Measurements from ENCODE around the gene G3BP2.

DNA sequence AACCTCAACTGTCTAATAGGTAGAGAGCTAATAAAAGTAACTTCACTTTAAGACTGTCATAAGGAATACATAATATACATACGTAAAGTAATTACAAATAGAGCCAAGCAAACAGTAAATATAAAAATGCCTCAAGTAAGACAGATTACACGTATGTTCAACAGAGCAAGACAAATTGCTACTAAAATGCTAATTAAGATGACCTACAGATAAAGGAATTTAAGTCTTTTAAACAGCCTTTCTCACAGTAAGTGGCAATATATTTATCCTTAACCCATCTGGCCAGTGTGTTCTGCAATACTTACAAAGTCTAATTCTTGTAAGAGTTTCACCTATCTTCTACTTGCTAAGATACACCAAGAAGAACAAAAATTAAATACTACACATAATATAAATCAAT lies 12.7 kb downstream of the G3BP2 start:
- TF ChIP-seq, protein P1, sequence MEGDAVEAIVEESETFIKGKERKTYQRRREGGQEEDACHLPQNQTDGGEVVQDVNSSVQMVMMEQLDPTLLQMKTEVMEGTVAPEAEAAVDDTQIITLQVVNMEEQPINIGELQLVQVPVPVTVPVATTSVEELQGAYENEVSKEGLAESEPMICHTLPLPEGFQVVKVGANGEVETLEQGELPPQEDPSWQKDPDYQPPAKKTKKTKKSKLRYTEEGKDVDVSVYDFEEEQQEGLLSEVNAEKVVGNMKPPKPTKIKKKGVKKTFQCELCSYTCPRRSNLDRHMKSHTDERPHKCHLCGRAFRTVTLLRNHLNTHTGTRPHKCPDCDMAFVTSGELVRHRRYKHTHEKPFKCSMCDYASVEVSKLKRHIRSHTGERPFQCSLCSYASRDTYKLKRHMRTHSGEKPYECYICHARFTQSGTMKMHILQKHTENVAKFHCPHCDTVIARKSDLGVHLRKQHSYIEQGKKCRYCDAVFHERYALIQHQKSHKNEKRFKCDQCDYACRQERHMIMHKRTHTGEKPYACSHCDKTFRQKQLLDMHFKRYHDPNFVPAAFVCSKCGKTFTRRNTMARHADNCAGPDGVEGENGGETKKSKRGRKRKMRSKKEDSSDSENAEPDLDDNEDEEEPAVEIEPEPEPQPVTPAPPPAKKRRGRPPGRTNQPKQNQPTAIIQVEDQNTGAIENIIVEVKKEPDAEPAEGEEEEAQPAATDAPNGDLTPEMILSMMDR (IDR thresholded peaks at IDR 0.05): no peak
- no peak for TF ChIP-seq POLR2A (IDR thresholded peaks at IDR 0.05)

Measured in heart left ventricle (tissue), 13 donors.